PC-3 (cell line): ENCODE results near the gene NAA10. TPM values are rescaled to one million over a fixed set of nuclear protein-coding genes. Genes with fewer than 3 reads are reported as not detected.

Experiments used
- ATAC-seq: fragments of 200-7000 bp; cut with Tn5 transposase; 2 replicates; pipeline ENCODE4 v1.9.1; 2020; ENCODE audit warnings: mild to moderate bottlenecking, moderate library complexity
- BruUV-seq: library from RNA; stranded (reverse); fragments of 400-500 nt; replicated peaks from 2 replicates; lab custom pipeline; 2021; lab: Mats Ljungman, UMichigan
- CTCF ChIA-PET: fragments of 300-600 bp; sonication (Branson Sonifier 250); formaldehyde crosslinking; loops from one replicate; lab custom pipeline; 2022; ENCODE audit warnings: antibody characterized with exemption; lab: Charles Lee
- POLR2A ChIA-PET: fragments of 300-600 bp; sonication (Branson Sonifier 250); formaldehyde crosslinking; loops from one replicate; lab custom pipeline; 2022; ENCODE audit warnings: antibody characterized with exemption; ENCODE audit not compliant: unreplicated experiment; lab: Charles Lee
- DNase-seq: peaks from one replicate; pipeline ENCODE4 v3.0.0-alpha.2; 2015
- H2AFZ ChIP-seq: fragments of 300-600 bp; sonication (generic); 2 replicates; pipeline ENCODE4 v1.6.0; 2016; ENCODE audit warnings: antibody characterized with exemption, low read length
- H3F3A ChIP-seq: fragments of 300-600 bp; sonication (generic); one replicate; pipeline ENCODE4 v1.6.0; 2017; ENCODE audit warnings: antibody characterized with exemption, low read length, control low read depth, mild to moderate bottlenecking; ENCODE audit not compliant: unreplicated experiment
- H3K27ac ChIP-seq: fragments of 300-600 bp; sonication (generic); 2 replicates; pipeline ENCODE4 v1.5.1; 2016; ENCODE audit warnings: mild to moderate bottlenecking, low read length
- H3K27me3 ChIP-seq: fragments of 300-600 bp; sonication (generic); 2 replicates; pipeline ENCODE4 v1.6.1; 2016; ENCODE audit warnings: low read length, mixed read lengths
- H3K36me3 ChIP-seq: fragments of 300-600 bp; sonication (generic); 2 replicates; pipeline ENCODE4 v1.6.1; 2016; ENCODE audit warnings: low read depth, mixed run types, low read length, mixed read lengths
- H3K4me1 ChIP-seq: fragments of 300-600 bp; sonication (generic); 2 replicates; pipeline ENCODE4 v1.5.1; 2016; ENCODE audit warnings: low read length; ENCODE audit not compliant: insufficient read depth
- H3K4me2 ChIP-seq: fragments of 300-600 bp; sonication (generic); 2 replicates; pipeline ENCODE4 v1.6.0; 2016; ENCODE audit warnings: low read length
- H3K4me3 ChIP-seq: fragments of 300-600 bp; sonication (generic); 2 replicates; pipeline ENCODE4 v1.5.1; 2016; ENCODE audit warnings: mild to moderate bottlenecking, low read length, mixed read lengths
- H3K79me2 ChIP-seq: fragments of 300-600 bp; sonication (generic); 2 replicates; pipeline ENCODE4 v1.6.1; 2017; ENCODE audit warnings: low read length, mixed read lengths
- H3K9ac ChIP-seq: fragments of 300-600 bp; sonication (generic); 2 replicates; pipeline ENCODE4 v1.6.0; 2016; ENCODE audit warnings: mild to moderate bottlenecking, low read length
- H3K9me2 ChIP-seq: fragments of 300-600 bp; sonication (generic); replicated peaks from 2 replicates; pipeline ENCODE4 v1.6.1; 2016; ENCODE audit warnings: mixed run types, low read length, mixed read lengths
- H3K9me3 ChIP-seq: fragments of 300-600 bp; sonication (generic); 2 replicates; pipeline ENCODE4 v1.6.1; 2016; ENCODE audit warnings: low read length, mixed read lengths
- H4K20me1 ChIP-seq: fragments of 300-600 bp; sonication (generic); 2 replicates; pipeline ENCODE4 v1.6.1; 2016; ENCODE audit warnings: low read length, mixed read lengths
- CTCF ChIP-seq: fragments of 300-600 bp; sonication (generic); conservative IDR thresholded peaks from 2 replicates; pipeline ENCODE4 v1.5.1; 2017; ENCODE audit warnings: antibody characterized with exemption, low read depth, mild to moderate bottlenecking, low read length
- EZH2 ChIP-seq: fragments of 300-600 bp; sonication (generic); IDR thresholded peaks from one replicate; pipeline ENCODE4 v1.6.1; 2017; ENCODE audit warnings: antibody characterized with exemption, mild to moderate bottlenecking, low read length; ENCODE audit not compliant: unreplicated experiment
- EZH2phosphoT487 ChIP-seq: fragments of 300-600 bp; sonication (generic); IDR thresholded peaks from 2 replicates; pipeline ENCODE4 v1.6.1; 2018; ENCODE audit warnings: mild to moderate bottlenecking, antibody characterized with exemption, low read length, borderline replicate concordance
- intact Hi-C: fragments of 100-400 bp; cut with micrococcal nuclease; formaldehyde crosslinking; loops from 2 replicates; pipeline ENCODE4 v1.9.0; 2023
- total RNA-seq: library from RNA; depleted of rRNA; stranded (reverse); fragments of >200 nt; gene quantifications from 2 replicates; pipeline ENCODE4 v1.2.3, GENCODE V29; 2014

NAA10 gene
- total RNA-seq, 1 experiment from 2014 or later = 172 TPM

GRCh38 chrX:153887385-153887784 is 47.5 kb downstream of the NAA10 start:
- no peak overlapping the region for H3K9ac ChIP-seq
- H3K9me3 ChIP-seq = no peaks in the 10 kb centered on the region
- POLR2A ChIA-PET = no interaction called here
- no peaks in the 10 kb centered on the region for H3K9me2 ChIP-seq
- H3K4me1 ChIP-seq = peaks cover 9% of the 10 kb centered on the region; the same call in 1 of the 2 replicates
- ATAC-seq (no peak), DNase-seq (no peak)
- no peaks in the 10 kb centered on the region for H3K79me2 ChIP-seq
- H4K20me1 ChIP-seq = no peaks in the 10 kb centered on the region
- H3K4me2 ChIP-seq = no peak overlapping the region
- no peaks in the 10 kb centered on the region for H3K36me3 ChIP-seq
- BruUV-seq = no TSS peak
- H3F3A ChIP-seq = no peaks in the 10 kb centered on the region
- no peak overlapping the region for H3K27ac ChIP-seq
- intact Hi-C loops = no loop called here
- TF ChIP-seq CTCF = no peak
- no peak for TF ChIP-seq EZH2phosphoT487
- TF ChIP-seq EZH2 = no peak
- peaks cover 6% of the 10 kb centered on the region; the same call in 1 of the 2 replicates for H3K27me3 ChIP-seq
- CTCF ChIA-PET = no interaction called here
- no peak overlapping the region for H2AFZ ChIP-seq
- H3K4me3 ChIP-seq = no peak overlapping the region

DNA sequence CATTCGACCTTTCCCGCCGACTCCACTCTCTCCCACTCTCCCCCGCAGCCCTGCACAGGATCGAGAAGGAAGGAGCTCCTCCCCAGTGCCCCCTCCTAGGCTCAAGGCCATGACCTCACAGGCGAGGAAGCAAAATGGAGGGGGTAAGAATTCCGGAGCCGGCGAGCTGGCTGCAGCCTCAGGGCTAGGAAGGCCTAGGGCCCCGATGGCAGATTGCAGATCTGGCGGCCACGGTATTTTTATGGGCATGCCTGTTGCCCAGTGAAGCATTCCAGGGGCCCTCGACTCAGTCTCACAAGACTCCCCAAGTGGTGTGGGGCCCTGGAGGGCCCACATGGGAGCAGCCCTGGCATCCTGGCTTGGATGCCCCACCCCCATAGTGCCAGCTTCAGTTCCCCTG is 47.9 kb downstream of the NAA10 start:
- no TSS peak for BruUV-seq
- Histone ChIP-seq H3K36me3 (no peaks in the 10 kb centered on the region), H3K79me2 (no peaks in the 10 kb centered on the region), H3K4me1 (peaks cover 9% of the 10 kb centered on the region; the same call in 1 of the 2 replicates), H3K9me3 (no peaks in the 10 kb centered on the region), H3K4me3 (no peak overlapping the region), H3K27ac (no peak overlapping the region), H3F3A (no peaks in the 10 kb centered on the region), H4K20me1 (no peaks in the 10 kb centered on the region), H3K4me2 (no peak overlapping the region), H3K27me3 (peaks cover 6% of the 10 kb centered on the region; the same call in 1 of the 2 replicates), H2AFZ (no peak overlapping the region), H3K9me2 (no peaks in the 10 kb centered on the region), H3K9ac (no peak overlapping the region)
- DNase-seq = no peak
- ChIA-PET POLR2A (no interaction called here), CTCF (no interaction called here)
- TF ChIP-seq EZH2 (no peak), CTCF (no peak), EZH2phosphoT487 (no peak)
- intact Hi-C loops = no loop called here
- no peak for ATAC-seq

- peaks cover 6% of the 10 kb centered on the region; the same call in 1 of the 2 replicates for H3K27me3 ChIP-seq
- peak within 1 kb of the TSS; percentile 63 for H3K4me3 ChIP-seq
- H3K9me2 ChIP-seq = no peaks in the 10 kb centered on the region
- no peaks in the 10 kb centered on the region for H3K79me2 ChIP-seq
- peak within 1 kb of the TSS; percentile 55; the same call in 1 of the 2 replicates for H2AFZ ChIP-seq
- CTCF ChIA-PET = no interaction called here
- no TSS peak for BruUV-seq
- intact Hi-C loops = no loop called here
- no peaks in the 10 kb centered on the region for H3K36me3 ChIP-seq
- no peaks in the 10 kb centered on the region for H4K20me1 ChIP-seq
- ATAC-seq (peak; percentile 43), DNase-seq (peak; percentile 13)
- 0 out of 2 replicates have a peak within 1 kb of the TSS, but pooled peaks have one; percentile 29 for H3K9ac ChIP-seq
- no peak within 1 kb of the TSS for H3K27ac ChIP-seq
- POLR2A ChIA-PET = no interaction called here
- peaks cover 9% of the 10 kb centered on the region; the same call in 1 of the 2 replicates for H3K4me1 ChIP-seq
- peak within 1 kb of the TSS; percentile 81 for H3K4me2 ChIP-seq
- no peaks in the 10 kb centered on the region for H3F3A ChIP-seq
- TF ChIP-seq CTCF = no peak
- no peak for TF ChIP-seq EZH2
- TF ChIP-seq EZH2phosphoT487 = no peak
- no peaks in the 10 kb centered on the region for H3K9me3 ChIP-seq
Measured at GRCh38 chrX:153885968-153886903, 48.6 kb downstream of the NAA10 start, which contains the start of gene L1CAM. L1CAM (minus strand) TSS chrX:153886173; CDS start chrX:153875836, 10,337 bp downstream.
